ENCODE results near the gene DYNC1I1.

Gene DYNC1I1

DNA sequence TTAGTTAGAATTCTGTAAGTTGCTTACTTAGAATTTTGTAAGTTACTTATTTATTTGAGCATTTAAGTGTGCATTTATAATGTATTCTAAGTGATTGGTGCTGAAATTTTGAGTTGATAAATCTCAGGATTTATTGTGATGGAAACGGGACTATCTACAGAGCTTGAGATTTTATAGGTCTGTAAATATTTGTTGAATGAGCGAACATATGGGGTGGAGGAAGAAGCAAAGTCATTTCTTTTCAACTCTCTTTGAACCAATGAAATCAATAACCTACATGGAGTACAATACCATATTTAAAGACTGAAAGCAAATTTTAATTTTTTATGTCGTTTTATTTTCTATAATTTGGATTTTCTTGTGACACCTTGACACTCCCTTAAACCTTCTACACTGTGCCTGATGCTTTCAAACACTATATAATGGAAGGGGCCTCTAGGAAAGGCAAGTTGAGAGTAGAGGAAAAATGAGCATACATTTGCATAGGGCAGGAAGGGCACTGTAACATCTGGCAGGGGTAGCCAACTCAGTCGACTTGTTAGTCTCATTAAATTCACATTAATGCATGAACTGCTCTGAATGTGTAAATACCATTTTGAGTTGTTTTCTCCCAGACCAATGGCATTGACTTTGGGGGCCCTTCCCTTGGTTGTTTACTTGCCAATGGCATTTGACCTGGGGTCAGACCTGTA is 204.2 kb downstream of the DYNC1I1 start:
- DNase-seq = no peak

DNA sequence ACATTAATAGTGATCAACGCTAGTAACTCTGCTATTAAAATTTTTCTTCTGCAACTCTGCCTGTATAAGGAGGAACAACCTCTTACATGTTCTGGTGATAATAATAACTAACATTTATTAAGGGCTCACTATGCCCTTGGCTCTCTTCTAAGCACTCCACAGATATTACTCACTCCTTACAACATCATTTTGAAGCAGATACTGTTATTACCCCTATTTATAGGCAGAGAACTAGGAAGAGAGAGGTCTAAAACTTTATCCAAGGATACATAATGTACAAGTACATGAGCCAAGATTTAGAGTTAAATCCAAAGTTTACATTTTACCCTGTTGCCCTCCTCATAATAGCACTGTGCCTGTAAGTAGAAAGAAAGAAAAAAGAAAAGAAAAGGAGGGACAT is 205.6 kb downstream of the DYNC1I1 start:
- no peak for DNase-seq

DNA sequence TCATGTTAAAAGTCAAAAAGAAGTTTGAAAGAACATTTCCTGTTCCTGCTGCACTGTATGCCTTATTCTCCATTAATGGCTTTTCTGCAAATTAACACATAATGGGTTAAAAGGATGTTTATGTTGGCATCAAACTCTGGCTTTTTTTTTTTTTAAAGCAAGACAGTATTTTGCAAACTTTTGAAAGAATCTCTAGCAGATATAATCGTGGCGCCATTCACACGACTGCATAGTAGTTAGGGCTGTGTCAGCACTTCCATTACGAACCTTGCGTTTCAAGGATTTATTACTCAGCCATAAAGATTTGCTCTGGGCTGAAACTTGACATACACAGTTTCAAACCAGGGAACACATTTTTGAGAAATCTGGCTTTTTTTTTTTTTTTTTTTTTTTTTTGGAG is 207.8 kb downstream of the DYNC1I1 start:
- no peak for DNase-seq

DNA sequence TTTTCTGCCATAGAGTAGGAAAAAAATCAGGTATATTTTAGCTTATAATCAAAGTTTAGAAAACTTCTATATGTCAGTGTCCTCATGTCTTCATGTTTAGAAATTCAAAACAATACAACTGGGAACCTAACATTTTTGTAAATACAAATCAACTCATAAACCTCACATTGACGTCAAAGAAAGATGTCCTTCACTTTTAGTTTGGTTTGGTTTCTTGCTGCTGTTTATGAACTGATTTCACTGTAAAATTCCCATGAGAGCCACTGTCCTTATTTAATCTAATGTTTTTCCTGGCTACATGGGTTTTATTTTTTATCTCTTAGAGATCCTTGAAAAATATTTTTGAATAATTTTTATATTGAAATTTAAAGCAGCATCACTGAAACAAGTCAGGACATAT is 208.4 kb downstream of the DYNC1I1 start:
- no peak for DNase-seq

DNA sequence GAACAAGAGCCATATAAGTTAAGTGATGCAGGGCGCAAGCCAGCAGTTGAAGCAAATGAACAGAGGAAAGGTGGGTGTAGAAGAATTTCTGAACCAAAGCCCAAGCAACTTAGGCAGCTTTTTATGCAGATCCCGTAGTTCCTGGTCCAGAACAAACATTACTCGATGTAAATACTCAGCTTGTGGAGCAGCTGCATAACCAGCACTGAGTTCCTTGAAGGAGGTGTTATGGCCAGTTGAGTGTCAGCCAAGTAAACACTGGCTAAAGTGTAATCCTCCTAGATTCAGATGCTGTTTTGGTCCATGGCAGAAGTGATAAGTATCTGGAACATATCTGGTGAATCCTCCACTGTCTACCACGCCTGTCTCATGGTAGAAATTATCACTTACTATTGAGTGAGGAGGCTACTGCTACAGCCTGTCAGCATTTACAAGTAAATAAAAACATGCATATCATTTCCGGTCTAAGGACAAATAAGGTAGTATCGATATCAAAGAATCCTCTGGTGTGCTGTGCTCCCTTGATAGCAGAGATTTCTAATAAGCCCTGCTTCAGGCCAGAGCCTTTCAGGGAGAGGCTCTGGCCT is 213.9 kb downstream of the DYNC1I1 start:
- no peak for DNase-seq

DNA sequence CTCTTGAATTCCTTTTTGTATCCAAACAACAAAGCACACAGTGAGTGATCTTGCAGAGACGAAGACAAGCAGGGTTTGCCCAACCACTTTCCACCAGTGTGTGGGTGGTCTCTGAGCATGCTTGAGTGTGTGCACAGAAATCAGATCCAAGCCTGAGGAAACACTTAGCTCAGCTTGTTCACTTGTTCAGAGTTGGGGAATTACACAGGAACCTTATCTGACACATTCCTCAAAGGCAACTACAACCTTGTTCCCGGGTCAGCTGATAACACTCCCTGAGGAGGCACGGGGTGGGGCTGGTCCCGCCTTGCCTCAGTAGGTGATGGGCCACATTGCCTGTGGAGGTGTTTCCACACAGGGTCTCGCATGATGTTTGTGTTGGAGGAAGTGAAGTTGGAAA is 216.9 kb downstream of the DYNC1I1 start:
- DNase-seq = no peak

DNA sequence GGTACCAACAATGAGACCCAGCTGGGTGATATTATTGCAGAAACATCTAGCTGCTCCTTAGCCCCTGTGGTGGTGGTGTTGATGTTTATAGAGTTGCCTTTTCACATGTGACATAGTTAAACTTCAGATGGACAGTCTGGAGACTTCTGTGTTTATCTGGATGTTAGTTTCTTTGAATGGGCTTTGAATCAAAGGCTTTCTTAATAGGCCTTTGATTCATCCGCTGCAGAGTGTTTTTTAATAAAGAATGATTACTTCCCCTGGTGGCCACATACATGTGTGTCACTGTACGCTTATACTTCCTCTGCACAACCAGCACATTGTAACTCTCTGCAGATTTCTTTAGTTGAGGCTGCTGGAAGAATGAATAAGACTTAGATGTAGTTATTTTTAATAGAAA is 221.0 kb downstream of the DYNC1I1 start:
- DNase-seq = no peak

DNA sequence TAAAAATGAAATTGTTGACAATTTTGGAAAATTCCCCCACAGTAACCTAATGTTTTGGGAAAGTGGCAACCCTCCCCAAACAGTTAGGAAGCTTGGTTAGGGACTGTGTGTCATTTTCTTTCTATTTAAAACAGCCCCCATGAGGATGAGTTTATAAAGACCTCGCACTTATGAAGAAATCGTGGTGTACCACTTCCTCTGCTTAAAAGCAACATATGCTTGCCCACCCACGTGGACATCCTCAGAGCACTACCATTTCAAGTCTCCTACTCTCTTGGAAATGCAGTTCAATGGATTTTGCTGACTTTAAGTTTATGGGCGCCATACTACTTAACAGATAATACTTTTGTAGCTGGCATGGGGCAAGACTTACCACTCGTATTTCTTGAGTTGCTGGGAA is 223.8 kb downstream of the DYNC1I1 start:
- no peak for DNase-seq

DNA sequence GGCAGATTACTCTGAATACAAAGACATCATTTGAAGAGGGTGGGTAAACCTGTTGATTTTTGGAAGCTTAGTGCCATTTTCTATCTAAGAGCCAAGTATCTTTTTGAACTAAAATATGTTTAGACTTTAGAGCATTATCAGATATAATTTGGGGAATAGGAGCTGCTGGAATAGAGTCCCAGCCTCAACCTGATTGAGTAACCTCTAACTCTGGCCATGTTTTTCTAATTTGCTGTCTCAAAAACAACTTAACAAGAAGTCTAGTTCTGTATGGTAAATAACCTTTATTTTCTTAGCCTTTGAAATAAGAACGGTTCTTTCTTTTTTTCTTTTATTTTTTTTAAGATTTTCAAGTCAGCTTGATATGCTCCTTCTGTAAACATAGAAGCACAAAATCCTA is 224.5 kb downstream of the DYNC1I1 start:
- DNase-seq = no peak

DNA sequence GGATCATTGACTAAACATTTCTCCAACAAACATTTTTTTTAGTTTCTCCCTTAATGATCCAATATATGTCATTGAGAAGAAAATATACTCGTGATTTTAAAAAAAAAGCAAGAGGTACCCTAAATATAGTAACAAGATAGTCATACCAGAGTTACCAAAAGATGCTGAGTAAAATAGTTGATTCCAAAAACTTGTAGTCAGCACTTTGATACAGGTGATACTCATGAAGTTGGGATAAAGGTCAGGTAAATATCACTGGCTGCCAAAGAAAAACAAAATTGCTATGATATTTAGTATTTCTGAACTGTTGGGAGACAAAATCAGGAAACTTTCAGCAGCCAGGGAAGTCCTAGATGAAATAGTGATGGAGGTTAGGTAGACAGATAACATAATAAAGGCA is 225.3 kb downstream of the DYNC1I1 start:
- DNase-seq = no peak

DNA sequence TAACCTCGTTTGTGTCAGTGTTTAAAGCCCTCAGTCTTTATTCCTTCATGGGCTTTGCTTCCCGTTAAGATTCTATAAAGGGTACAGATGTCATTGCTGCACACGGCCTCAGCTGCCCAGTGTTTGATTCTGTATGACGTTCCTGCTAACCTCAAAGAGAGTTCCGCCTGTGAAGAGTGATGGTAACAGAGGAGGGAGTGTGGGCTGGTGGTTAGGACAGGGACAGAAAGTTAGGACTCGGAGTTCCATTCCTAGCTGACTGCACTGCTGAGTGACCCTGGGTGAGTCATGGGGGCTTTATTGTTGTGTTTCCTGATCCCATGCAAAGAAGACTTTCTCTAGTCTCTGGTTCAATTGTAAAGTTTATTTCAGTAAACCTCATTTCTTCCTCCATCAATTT is 227.1 kb downstream of the DYNC1I1 start:
- no peak for DNase-seq

DNA sequence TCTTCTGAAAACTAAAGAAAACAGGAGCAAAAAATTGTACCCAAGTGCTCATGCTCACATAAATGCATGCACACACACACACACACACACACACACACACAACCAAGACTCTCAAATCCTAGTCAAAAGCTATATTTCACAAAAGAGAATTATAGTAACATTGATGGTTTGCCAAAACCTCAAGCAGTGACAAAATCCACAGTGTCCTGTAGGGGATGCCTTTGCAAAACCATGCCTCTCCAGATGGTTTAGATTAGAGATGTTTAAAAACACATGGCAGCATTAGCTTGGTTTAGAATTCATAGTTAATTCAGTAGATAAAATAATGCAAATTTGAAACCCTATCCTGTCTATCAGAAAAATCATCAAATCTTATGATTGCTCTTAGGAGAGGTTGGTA is 232.2 kb downstream of the DYNC1I1 start:
- no peak for DNase-seq

DNA sequence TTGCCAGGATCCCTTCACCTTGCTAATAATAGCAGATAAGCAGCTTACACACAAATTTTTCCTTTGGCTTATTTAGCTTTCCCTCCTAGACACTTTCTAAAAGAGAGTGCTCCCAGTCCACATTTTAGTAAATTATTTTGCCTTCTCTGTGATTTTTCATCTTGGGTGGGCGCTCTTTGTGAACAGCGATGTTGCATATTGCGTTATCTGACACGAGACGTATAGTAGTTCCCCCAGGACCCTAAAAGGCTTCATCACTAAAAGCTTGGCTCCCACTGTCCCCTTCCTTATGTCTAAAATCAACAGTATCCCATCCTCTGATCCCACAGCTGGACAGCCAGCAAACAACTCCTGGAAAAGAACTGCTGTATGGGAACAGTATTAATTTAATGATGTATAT is 232.9 kb downstream of the DYNC1I1 start:
- DNase-seq = no peak

DNA sequence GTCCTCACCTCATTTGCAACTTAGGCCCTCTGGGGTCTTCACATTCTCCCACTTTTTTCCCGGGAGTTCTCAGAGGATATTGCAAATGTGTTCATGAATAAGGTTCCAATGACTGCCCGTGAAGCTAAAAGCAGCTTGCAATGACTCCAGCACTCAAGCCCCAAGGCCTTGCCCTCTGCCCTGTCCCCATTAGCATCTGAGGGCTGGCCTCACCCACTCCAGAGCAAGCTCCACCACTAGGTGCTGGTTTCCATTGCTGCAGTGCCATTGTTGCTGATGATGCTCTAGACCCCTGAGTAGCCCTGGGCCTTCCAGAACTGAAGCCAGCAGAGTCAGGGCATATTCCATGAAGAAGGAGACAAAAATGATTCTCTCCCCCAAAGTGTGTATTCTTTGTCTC is 236.8 kb downstream of the DYNC1I1 start:
- no peak for DNase-seq

DNA sequence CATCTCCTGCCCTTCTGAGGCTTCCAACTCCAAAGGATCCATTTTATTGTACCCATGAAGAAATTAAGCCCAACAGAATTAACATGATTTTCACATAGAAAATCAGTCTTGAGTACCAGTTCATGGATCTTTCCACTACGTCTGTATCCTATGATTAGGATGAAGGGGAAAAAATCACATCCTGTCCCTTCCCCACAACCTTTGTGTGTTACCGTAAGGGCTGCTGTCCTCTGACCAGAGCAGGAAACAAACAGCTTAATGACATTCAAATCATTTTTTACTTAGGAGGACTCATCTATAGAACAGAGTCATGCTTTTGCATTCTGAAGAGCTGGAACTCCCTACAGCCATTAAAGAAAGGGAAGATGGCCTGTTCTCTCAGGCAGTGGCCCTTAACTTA is 241.5 kb downstream of the DYNC1I1 start:
- no peak for DNase-seq

DNA sequence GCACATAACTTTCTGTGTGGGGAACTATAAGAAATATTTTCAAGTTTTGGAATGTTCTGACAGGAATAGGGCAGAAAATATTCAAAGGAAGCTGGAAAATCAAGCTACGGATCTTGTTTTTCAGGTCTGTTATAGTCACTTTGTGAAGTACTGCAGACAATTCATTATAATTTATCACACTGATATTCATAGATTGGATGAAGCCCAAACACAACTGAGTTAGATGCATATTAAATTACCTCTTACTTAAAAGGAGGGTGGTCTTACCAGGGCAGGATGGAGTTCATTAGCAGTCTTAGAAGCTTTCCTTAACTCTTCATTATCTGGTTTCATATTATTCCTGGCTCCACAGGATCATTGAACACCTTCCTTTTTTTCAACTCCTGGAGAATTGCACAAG is 242.3 kb downstream of the DYNC1I1 start:
- no peak for DNase-seq

DNA sequence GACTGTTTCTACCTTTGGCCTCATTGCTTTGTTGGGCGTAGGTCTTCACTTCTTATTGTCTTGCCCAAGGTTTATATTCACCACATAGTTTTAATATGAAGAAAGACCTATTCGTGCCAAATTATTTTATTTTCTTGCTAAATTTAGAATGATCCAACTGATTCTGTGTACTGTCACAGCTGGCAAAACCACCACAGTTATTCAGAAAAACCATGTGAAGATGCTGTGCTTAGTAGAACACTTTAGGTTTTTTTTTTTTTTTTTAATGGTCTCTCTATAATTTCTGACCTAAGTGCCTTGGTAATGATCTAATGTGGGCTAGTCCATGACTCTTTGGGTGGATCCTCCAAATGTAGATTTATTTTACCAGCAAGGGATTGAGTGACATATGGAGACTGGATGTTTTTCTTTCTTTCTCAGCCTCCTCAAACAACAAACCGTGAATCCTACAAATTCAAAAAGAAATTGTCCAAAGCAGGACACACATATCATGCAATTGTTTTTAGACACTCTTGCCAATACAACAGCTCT is 243.8 kb downstream of the DYNC1I1 start:
- DNase-seq = no peak

DNA sequence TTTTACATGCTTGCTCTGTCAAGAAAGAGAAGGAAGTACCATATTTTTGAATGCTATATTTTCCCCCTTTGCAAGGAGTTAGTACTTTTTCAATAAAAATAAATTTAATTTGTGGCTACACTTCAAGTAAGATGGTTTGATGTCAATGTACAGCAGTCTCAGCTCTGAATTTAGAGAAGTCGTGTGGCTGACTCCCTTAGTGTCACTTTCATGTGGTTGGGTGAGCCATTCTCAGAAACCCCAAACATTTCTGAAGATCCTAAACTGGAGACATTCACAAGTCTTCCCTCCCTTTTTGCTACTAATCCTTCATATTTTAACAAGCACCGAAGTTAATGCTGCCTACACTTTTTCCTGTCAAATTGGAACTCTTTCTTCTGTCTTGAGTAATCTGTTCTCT is 244.4 kb downstream of the DYNC1I1 start:
- DNase-seq = no peak

DNA sequence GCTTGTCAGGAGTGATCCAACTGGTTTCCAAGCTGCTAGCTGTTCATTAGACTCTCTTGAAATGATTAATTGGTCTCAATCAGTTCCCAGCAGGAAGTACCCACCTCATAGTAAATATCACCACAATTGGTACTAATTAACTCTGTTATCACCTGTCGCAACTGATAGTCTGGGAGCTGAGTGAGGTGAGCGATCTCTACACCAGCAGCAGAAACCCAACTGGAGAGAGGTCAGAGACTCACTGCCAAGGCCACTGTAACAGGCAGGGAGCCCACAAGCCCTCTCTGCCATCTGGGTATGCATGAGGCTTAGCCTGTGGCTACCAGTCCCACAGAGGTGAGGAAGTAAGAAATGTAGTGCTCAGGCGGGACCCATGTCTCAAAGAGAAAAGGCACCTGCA is 245.5 kb downstream of the DYNC1I1 start:
- DNase-seq = no peak

DNA sequence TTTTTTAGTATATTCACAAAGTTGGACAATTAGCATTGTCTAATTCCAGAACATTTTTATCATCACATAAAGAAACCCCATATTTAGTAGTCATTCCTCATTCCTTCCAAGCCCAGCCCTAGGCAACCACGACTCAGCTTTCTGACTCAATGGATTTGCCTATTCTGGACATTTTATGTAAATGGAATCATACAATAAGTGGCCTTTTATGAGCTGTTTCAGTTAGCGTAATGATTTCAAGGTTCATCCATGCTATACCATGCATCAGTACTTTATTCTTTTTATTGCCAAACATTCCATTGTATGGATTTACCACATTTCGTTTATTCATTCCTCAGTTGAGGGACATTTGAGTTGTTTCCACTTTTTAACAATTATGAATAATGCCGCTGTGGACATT is 249.2 kb downstream of the DYNC1I1 start:
- DNase-seq = no peak

DNA sequence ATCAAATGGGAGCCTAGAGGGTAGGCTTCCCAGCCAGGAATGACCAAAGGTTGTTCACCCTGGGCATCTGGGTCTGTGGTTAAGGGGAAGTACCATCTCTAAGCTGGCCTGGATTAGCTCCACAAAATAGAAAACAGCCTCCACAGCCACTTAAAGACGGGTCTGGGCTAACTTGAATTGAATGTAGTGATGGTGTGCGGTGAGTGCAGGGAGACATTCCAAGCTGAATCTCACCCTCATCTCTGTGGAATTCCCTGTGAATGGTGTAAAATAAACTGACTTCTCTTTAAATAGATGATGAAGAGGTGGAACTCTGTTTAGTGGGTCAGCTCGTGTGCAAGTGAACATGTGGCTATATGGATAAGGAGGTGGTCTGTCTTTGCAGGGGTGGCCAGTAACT is 251.0 kb downstream of the DYNC1I1 start:
- no peak for DNase-seq

DNA sequence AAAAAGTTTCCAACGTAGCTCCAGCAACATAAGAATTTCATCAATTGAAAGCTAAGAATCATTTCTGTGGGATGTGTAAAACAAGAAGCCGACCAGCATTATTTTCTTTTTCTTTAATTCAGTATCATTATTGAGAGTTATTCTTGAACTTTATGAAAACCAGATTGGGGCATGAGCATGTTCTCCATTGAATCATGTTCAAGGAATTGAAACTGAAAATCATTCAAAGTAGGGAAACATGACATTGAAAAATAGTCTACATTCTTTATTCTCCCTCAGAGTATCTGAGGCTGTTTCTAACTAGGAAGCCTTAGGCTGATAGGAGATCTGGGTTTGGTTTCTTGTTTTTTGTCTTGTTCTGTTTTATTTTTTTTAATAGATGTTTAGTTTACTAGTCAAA is 253.7 kb downstream of the DYNC1I1 start:
- DNase-seq = no peak

DNA sequence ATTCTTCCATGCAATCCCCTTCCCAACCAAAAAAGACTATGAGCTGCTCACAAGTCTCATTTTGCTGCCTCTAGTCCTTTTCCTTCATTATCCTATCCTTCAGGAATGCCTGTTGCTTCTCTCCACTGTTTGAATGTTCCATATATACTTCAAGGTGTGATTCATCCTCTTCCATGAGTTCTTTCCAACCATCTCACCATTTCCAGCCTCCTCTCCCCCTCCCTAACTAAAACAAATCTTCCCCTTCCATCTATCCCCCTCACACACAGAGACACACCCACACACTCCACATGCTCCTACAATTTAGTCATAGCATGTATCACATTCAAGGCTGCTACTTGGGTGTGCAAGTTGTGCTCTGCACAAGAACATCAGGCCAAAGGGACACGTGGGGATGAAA is 254.3 kb downstream of the DYNC1I1 start:
- no peak for DNase-seq

DNA sequence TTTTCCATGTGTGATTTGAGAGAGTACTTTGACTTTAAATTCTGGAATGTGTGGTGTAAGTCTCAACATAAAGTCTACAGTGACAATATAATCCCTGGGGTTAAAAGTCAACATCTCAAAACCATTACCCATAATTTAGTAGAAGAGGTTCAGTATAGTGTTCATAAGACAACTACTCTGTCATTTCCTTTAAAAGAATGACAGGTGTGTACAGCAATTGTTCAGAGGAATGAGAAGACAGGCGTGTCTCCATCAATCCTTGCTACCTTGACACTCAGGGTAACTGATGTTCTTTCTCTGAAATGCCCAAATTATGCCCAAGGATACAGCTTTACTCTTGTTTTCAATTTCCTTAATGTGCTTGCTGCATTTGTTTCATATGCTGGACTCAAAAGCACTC is 256.4 kb downstream of the DYNC1I1 start:
- no peak for DNase-seq

DNA sequence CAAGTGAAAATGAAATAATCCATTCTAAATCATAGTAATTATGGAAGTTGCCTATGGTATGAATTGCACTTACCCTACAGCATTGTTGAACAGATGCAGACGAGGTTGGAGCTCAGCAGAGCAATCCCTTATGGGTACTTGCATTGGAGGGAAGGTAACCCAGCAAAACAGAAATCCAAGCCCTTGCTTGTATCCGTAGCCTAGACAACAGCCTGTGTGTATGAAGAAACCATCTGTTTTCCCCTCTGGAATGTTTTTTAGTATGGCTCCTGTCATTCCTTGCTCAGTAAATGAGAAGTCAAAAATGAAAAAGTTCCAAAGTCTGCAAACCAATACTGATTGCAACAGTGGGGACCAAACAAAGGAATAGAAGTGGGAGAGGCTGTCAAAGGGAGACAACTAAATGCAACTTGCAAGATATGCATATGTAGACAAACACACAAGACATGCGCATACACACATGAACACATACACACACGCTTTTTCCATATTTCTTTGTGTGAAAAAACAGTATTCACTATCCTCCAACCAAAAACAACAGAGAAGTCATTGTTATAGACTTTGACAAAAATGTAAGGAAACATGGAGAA is 260.8 kb downstream of the DYNC1I1 start:
- no peak for DNase-seq
